A549 treated with Hydrocortisone at 1 μM for 4 hours (cell line): ENCODE data around the gene OR2T12. TPM values are rescaled to one million over a fixed set of nuclear protein-coding genes. Genes with fewer than 3 reads are reported as not detected.

Source experiments
- total RNA-seq: library from RNA; stranded (reverse); fragments of 200-300 nt; extraction: Qiagen RNA extraction; gene quantifications from 5 replicates; pipeline ENCODE4 v1.2.3, GENCODE V29; 2022

The OR2T12 gene, protein sequence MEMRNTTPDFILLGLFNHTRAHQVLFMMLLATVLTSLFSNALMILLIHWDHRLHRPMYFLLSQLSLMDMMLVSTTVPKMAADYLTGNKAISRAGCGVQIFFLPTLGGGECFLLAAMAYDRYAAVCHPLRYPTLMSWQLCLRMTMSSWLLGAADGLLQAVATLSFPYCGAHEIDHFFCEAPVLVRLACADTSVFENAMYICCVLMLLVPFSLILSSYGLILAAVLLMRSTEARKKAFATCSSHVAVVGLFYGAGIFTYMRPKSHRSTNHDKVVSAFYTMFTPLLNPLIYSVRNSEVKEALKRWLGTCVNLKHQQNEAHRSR
- total RNA-seq, result not detected in 5 replicates

DNA sequence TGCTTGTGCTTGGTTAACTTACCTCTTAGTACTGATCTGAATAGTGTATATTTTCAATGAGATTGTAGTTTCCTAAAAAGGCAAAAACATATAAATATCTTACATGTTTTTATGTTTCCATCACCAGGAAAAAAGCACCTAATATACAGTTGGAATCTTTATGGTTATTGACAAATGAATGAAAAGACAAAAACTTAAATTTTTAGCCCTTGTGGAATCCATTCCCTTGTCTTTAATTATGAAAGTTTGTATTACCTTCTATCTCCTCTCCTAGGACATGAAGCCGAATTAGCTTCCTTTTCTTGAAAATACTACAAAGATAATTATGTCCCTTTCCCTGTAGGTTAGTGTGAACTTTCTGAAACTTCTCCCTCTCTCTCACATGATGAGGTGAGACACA is at the start of gene OR2T12:
Gene OR2T12, minus strand, starts transcription at position 101 of the 400 bp plus-strand sequence. CDS start 7,846 bp downstream, outside the sequence.

DNA sequence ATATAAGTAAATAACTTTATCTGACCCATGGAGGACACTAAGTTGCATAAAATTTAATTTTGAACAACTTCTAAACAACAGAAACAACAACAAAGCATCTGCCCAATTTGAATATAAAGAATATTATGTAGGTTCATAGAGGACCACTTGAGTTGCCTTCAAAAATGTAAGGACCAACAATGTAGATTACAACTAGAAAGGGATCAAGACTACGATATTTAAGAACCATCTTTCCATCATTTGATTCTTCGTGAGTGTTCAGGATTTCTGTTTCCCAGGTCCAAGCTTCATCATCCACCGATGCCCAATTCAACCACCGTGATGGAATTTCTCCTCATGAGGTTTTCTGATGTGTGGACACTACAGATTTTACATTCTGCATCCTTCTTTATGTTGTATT is 45.3 kb upstream of the OR2T12 start, which contains the start of gene OR14C36:
Gene OR14C36, plus strand, starts transcription at position 301 of the 400 bp plus-strand sequence. Its CDS starts 0 bp downstream, at position 301.

DNA sequence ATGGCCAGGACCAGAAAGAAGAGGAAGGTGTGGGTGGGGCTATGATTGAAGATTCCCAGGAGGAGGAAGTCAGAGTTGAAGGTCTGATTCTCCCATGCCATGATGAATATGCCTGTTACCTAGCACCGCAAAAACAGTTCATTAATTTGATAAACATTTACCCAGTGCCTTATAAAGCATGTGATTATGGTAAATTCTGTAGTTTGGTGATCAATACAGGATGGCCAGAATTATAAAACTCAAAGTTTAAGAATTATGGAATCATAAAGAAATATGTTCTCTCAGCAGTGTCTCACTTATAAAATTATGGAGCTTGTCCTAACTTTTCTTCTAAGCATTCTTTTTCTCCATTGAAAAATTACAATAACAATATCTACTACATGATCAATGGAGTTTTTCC is 21.2 kb upstream of the OR2T12 start, which contains the start of gene OR2M7:
Gene OR2M7, minus strand, starts transcription at position 101 of the 400 bp plus-strand sequence. Its CDS starts 0 bp downstream, at position 101.

DNA sequence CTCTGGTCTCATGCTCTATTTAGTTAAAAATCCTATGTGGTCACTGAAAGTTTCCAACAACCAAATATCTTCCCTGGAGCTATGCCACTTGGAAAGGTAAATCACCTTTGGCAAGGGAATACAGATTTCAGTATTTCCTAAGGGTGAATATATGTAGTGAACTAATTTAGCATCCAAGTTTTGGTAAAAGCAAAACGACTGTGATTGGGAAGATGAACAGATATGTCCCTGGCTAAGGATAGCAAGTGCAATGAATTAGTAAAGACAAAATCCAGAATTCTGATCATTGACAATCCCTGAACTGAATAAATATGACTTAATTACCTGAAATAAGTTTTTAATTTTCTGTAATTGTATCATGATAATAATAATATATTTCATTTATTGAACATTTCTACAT is 25.3 kb downstream of the OR2T12 start, which contains the start of gene OR2T33:
Gene OR2T33, minus strand, starts transcription at position 101 of the 400 bp plus-strand sequence. CDS start 4,162 bp downstream, outside the sequence.

Other genes with a start within 250 kb of the OR2T12 start
- not detected in 5 replicates for gene OR2L13, start 208.2 kb downstream of the OR2T12 start, total RNA-seq
- not detected in 5 replicates for gene OR2M5, start 158.3 kb downstream of the OR2T12 start, total RNA-seq
- gene OR2M2, start 128.6 kb downstream of the OR2T12 start, total RNA-seq, result not detected in 5 replicates
- not detected in 5 replicates for gene OR2M3, start 106.2 kb downstream of the OR2T12 start, total RNA-seq
- gene OR2M4, start 72.0 kb downstream of the OR2T12 start, total RNA-seq, result not detected in 5 replicates
- gene OR2T33, start 25.4 kb downstream of the OR2T12 start, total RNA-seq, result not detected in 5 replicates
- not detected in 5 replicates for gene OR2M7, start 21.1 kb upstream of the OR2T12 start, total RNA-seq
- gene OR14C36, start 45.4 kb upstream of the OR2T12 start, total RNA-seq, result not detected in 5 replicates
- not detected in 5 replicates for gene OR2T4, start 58.2 kb upstream of the OR2T12 start, total RNA-seq
- not detected in 5 replicates for gene OR2T6, start 72.3 kb upstream of the OR2T12 start, total RNA-seq
- gene OR2T1, start 99.6 kb upstream of the OR2T12 start, total RNA-seq, result not detected in 5 replicates
- gene OR2T2, start 142.2 kb upstream of the OR2T12 start, total RNA-seq, result not detected in 5 replicates
- gene OR2T3, start 169.9 kb upstream of the OR2T12 start, total RNA-seq, result not detected in 5 replicates
- gene OR2T5, start 185.2 kb upstream of the OR2T12 start, total RNA-seq, result not detected in 5 replicates
- gene OR2G6, start 204.6 kb upstream of the OR2T12 start, total RNA-seq, result not detected in 5 replicates